GM12878 (cell line): Measurements from ENCODE around the gene RAD9A. TPM values are rescaled to one million over a fixed set of nuclear protein-coding genes. Genes with fewer than 3 reads are reported as not detected.

Experiments used
- ATAC-seq: fragments of 200-7000 bp; cut with Tn5 transposase; 3 replicates; pipeline ENCODE4 v1.9.1; 2020; ENCODE audit warnings: mild to moderate bottlenecking, moderate library complexity
- BruUV-seq: library from RNA; stranded (reverse); fragments of 400-500 nt; replicated peaks from 2 replicates; lab custom pipeline; 2021; lab: Mats Ljungman, UMichigan
- CTCF ChIA-PET: fragments of 300-600 bp; sonication (Branson Sonifier 250); formaldehyde crosslinking; extraction: SDS; loops from one replicate; lab custom pipeline; 2021; ENCODE audit warnings: inconsistent platforms; lab: Yijun Ruan, JAX
- POLR2A ChIA-PET: fragments of 350-600 bp; formaldehyde crosslinking; extraction: SDS; loops from one replicate; lab custom pipeline; 2021; ENCODE audit warnings: inconsistent platforms; lab: Charles Lee
- RAD21 ChIA-PET: fragments of 300-600 bp; sonication (Branson Sonifier 250); formaldehyde crosslinking; loops from one replicate; lab custom pipeline; 2023; ENCODE audit warnings: antibody characterized with exemption; ENCODE audit not compliant: unreplicated experiment; lab: Charles Lee
- SMC1A ChIA-PET: fragments of 300-600 bp; sonication (Branson Sonifier 250); formaldehyde crosslinking; loops from one replicate; lab custom pipeline; 2023; ENCODE audit not compliant: unreplicated experiment, uncharacterized antibody; lab: Charles Lee
- DNase-seq: peaks from one replicate; pipeline ENCODE4 v3.0.0-alpha.2; 2011; ENCODE audit warnings: low read depth, low spot score
- FAIRE-seq: peaks from 3 replicates; lab custom pipeline; 2011; peaks lifted over from hg19 to GRCh38; lab: Jason Lieb, UNC
- H2AFZ ChIP-seq: 2 replicates; pipeline ENCODE4 v1.6.0; 2011; ENCODE audit warnings: low read depth, low read length, control low read depth; ENCODE audit not compliant: control insufficient read depth
- H3K27ac ChIP-seq: 2 replicates; pipeline ENCODE4 v1.5.1; 2011; ENCODE audit warnings: control low read depth; ENCODE audit not compliant: control insufficient read depth, insufficient read depth
- H3K27me3 ChIP-seq, 2 experiments: replicated peaks in 1 of 2; 2 replicates each; pipeline versions ENCODE4 v1.6.0 to v1.6.1; 2011; ENCODE audit warnings: low read length in 1 of 2; ENCODE audit not compliant: control insufficient read depth in 2 of 2, insufficient read depth in 2 of 2
- H3K36me3 ChIP-seq, 2 experiments: 2 replicates each; pipeline ENCODE4 v1.5.1; 2011; ENCODE audit warnings: low read length in 1 of 2; ENCODE audit not compliant: control insufficient read depth in 2 of 2, insufficient read depth in 2 of 2
- H3K4me1 ChIP-seq: 2 replicates; pipeline ENCODE4 v1.6.1; 2011; ENCODE audit warnings: mild to moderate bottlenecking, low read length, moderate library complexity, mixed read lengths; ENCODE audit not compliant: control insufficient read depth, insufficient read depth
- H3K4me2 ChIP-seq: 2 replicates; pipeline ENCODE4 v1.6.0; 2011; ENCODE audit warnings: control low read depth; ENCODE audit not compliant: control insufficient read depth, insufficient read depth
- H3K4me3 ChIP-seq: fragments of 200-600 bp; sonication (generic); 2 replicates; pipeline ENCODE4 v1.5.1; 2016
- H3K79me2 ChIP-seq: 2 replicates; pipeline ENCODE4 v1.6.0; 2011; ENCODE audit warnings: low read length; ENCODE audit not compliant: control insufficient read depth, insufficient read depth
- H3K9ac ChIP-seq: 2 replicates; pipeline ENCODE4 v1.8.0; 2011; ENCODE audit warnings: low read length, control low read depth, mixed read lengths; ENCODE audit not compliant: control insufficient read depth, insufficient read depth
- H3K9me3 ChIP-seq: replicated peaks from 3 replicates; pipeline ENCODE4 v1.5.1; 2011; ENCODE audit warnings: mild to moderate bottlenecking, low read length; ENCODE audit not compliant: control insufficient read depth, insufficient read depth
- H4K20me1 ChIP-seq: 2 replicates; pipeline ENCODE4 v1.6.0; 2011; ENCODE audit not compliant: control insufficient read depth, insufficient read depth
- CREB1 ChIP-seq: IDR thresholded peaks from 2 replicates; pipeline ENCODE4 v1.6.1; 2012; ENCODE audit warnings: low read depth, mild to moderate bottlenecking, inconsistent platforms
- IKZF1 ChIP-seq: fragments of 450-650 bp; conservative IDR thresholded peaks from 2 replicates; pipeline ENCODE4 v1.6.1; 2017; ENCODE audit warnings: antibody characterized with exemption, mild to moderate bottlenecking
- IKZF2 ChIP-seq, 2 experiments: fragments of 450-650 bp; IDR thresholded peaks; 2 replicates each; pipeline ENCODE4 v1.6.1; 2017; ENCODE audit warnings: mild to moderate bottlenecking in 2 of 2, moderate library complexity in 2 of 2
- MYC ChIP-seq: IDR thresholded peaks from 2 replicates; pipeline ENCODE4 v1.6.1; 2011; ENCODE audit warnings: mild to moderate bottlenecking, low read length, moderate library complexity, inconsistent platforms; ENCODE audit not compliant: insufficient read depth, insufficient replicate concordance, insufficient read length, severe bottlenecking
- POU2F2 ChIP-seq: IDR thresholded peaks from 3 replicates; pipeline ENCODE4 v1.6.1; 2011; ENCODE audit warnings: low read depth, mild to moderate bottlenecking, low read length, borderline replicate concordance
- RAD21 ChIP-seq: IDR thresholded peaks from 2 replicates; pipeline ENCODE4 v1.6.1; 2011; ENCODE audit warnings: mild to moderate bottlenecking, low read depth, low read length, moderate library complexity; ENCODE audit not compliant: insufficient read depth
- SMC3 ChIP-seq: IDR thresholded peaks from 2 replicates; pipeline ENCODE4 v1.6.1; 2011; ENCODE audit warnings: low read length, improper control_type of control experiment, borderline replicate concordance
- TBL1XR1 ChIP-seq: IDR thresholded peaks from 2 replicates; pipeline ENCODE4 v1.6.1; 2012; ENCODE audit warnings: low read depth, low read length, improper control_type of control experiment
- TCF12 ChIP-seq: IDR thresholded peaks from 2 replicates; pipeline ENCODE4 v1.6.1; 2011; ENCODE audit warnings: low read depth, mild to moderate bottlenecking, low read length
- YY1 ChIP-seq: IDR thresholded peaks from 2 replicates; pipeline ENCODE4 v1.6.1; 2011; ENCODE audit warnings: low read depth, mild to moderate bottlenecking, low read length
- WGBS: methylation state at CpG from one replicate; pipeline ENCODE4 v1.1.6; 2016; ENCODE audit warnings: low lambda C conversion rate; ENCODE audit not compliant: insufficient replicate concordance, insufficient coverage; ENCODE audit errors: missing lambda C conversion rate; 5-methylcytosine and 5-hydroxymethylcytosine counted together
- in situ Hi-C: fragments of 300-500 bp; cut with MboI; formaldehyde crosslinking; loops from 9 replicates; pipeline ENCODE4 v1.14.3; 2018; ENCODE audit warnings: mixed read lengths
- intact Hi-C: fragments of 100-400 bp; cut with micrococcal nuclease; formaldehyde crosslinking; loops from one replicate; pipeline ENCODE4 v1.14.2; 2022; ENCODE audit not compliant: unreplicated experiment
- polyA plus RNA-seq, 11 experiments: library from polyadenylated mRNA; depleted of rRNA in 4 of 11; unstranded in 6 of 11; stranded (reverse) in 5 of 11; fragments of >200 nt; fragmentation: Nextera tagmentation in 4 of 11; fragmentation: Illumina TruSeq in 1 of 11; extraction: Ambion mirVana in 4 of 11; extraction: Trizol in 1 of 11; gene quantifications; 1 replicate in 1 of 11; 2 replicates in 10 of 11; pipeline versions ENCODE4 v1.2.1 to v1.2.3, GENCODE V29; 2011 to 2016; ENCODE audit warnings: inconsistent platforms in 2 of 11, missing spikeins in 2 of 11, low read depth in 1 of 11
- total RNA-seq, 4 experiments: library from RNA; depleted of rRNA in 3 of 4; stranded (reverse); fragments of >200 nt in 3 of 4; fragmentation: Illumina TruSeq in 1 of 4; extraction: Trizol in 1 of 4; gene quantifications; 2 replicates each; pipeline versions ENCODE4 v1.2.1 to v1.2.3, GENCODE V29; 2013 to 2021
- TF ChIP-seq, protein P1 (sequence below), 3 experiments: IDR thresholded peaks in 2 of 3; conservative IDR thresholded peaks in 1 of 3; 2 replicates each; pipeline ENCODE4 v1.5.1; 2011; ENCODE audit warnings: low read depth in 3 of 3, low read length in 3 of 3, mild to moderate bottlenecking in 3 of 3, control low read depth in 2 of 3, moderate library complexity in 2 of 3, inconsistent platforms in 1 of 3, mixed read lengths in 1 of 3; ENCODE audit not compliant: control insufficient read depth in 2 of 3, insufficient read depth in 1 of 3; ENCODE audit errors: extremely low read depth in 1 of 3
- TF ChIP-seq, protein P2 (sequence below): fragments of 450-650 bp; IDR thresholded peaks from 2 replicates; pipeline ENCODE4 v1.6.1; 2017; ENCODE audit warnings: low read depth, mild to moderate bottlenecking, moderate library complexity

The RAD9A gene
- total and polyA plus RNA-seq, 10 of the 15 experiments (the other 5 are each of a cell fraction or from before 2014, with no cell fraction given) = 1.1 to 36.2 (median 19.8) TPM

GRCh38 chr11:67389477-67389876 is 2.3 kb upstream of the RAD9A start:
- Histone ChIP-seq H4K20me1 (no peaks in the 10 kb centered on the region; the same call in 1 of the 2 replicates), H2AFZ (no peak overlapping the region), H3K9me3 (no peaks in the 10 kb centered on the region), H3K4me2 (no peak overlapping the region), H3K9ac (no peak overlapping the region), H3K36me3 (peaks cover 0 to 6% of the 10 kb centered on the region in 2 experiments; a peak in 2 of 4 replicates), H3K4me3 (no peak overlapping the region), H3K4me1 (peaks cover 7% of the 10 kb centered on the region), H3K27ac (no peak overlapping the region), H3K27me3 (peaks cover 0 to 3% of the 10 kb centered on the region in 2 experiments; a peak in 2 of 4 replicates), H3K79me2 (peaks cover 21% of the 10 kb centered on the region)
- TF ChIP-seq POU2F2 (no peak), TCF12 (no peak), SMC3 (peak; percentile 71), YY1 (peak; percentile 47; the same call in 1 of the 2 replicates), RAD21 (peak; percentile 71), TBL1XR1 (no peak), IKZF2 (IDR thresholded peaks at IDR 0.05) (0 out of 4 replicates have a peak, but pooled peaks have one; percentile 8 to 17), CREB1 (no peak), IKZF1 (peak; percentile 34; the same call in 1 of the 2 replicates), MYC (no peak)
- TF ChIP-seq, protein P1, sequence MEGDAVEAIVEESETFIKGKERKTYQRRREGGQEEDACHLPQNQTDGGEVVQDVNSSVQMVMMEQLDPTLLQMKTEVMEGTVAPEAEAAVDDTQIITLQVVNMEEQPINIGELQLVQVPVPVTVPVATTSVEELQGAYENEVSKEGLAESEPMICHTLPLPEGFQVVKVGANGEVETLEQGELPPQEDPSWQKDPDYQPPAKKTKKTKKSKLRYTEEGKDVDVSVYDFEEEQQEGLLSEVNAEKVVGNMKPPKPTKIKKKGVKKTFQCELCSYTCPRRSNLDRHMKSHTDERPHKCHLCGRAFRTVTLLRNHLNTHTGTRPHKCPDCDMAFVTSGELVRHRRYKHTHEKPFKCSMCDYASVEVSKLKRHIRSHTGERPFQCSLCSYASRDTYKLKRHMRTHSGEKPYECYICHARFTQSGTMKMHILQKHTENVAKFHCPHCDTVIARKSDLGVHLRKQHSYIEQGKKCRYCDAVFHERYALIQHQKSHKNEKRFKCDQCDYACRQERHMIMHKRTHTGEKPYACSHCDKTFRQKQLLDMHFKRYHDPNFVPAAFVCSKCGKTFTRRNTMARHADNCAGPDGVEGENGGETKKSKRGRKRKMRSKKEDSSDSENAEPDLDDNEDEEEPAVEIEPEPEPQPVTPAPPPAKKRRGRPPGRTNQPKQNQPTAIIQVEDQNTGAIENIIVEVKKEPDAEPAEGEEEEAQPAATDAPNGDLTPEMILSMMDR (IDR thresholded peaks at IDR 0.05 in 2 of 3, conservative IDR thresholded peaks at IDR 0.05 in 1 of 3; ENCODE audit: control insufficient read depth in 2 of 3, extremely low read depth in 1 of 3, insufficient read depth in 1 of 3, low read depth in 3 of 3, low read length in 3 of 3) = peak; percentile 72 to 85 (median 75)
- TF ChIP-seq, protein P2, sequence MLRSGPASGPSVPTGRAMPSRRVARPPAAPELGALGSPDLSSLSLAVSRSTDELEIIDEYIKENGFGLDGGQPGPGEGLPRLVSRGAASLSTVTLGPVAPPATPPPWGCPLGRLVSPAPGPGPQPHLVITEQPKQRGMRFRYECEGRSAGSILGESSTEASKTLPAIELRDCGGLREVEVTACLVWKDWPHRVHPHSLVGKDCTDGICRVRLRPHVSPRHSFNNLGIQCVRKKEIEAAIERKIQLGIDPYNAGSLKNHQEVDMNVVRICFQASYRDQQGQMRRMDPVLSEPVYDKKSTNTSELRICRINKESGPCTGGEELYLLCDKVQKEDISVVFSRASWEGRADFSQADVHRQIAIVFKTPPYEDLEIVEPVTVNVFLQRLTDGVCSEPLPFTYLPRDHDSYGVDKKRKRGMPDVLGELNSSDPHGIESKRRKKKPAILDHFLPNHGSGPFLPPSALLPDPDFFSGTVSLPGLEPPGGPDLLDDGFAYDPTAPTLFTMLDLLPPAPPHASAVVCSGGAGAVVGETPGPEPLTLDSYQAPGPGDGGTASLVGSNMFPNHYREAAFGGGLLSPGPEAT = no peak
- ATAC-seq (peak; percentile 71), DNase-seq (no peak), FAIRE-seq (peak; percentile 64)
- SMC1A ChIA-PET = interaction anchor here (0.8 to 1.0 kb wide), 3 partner anchors 11 to 116 kb away, joined by 3 to 5 read pairs (median 3); partner anchors contain the start of genes PITPNM1 and POLD4
- BruUV-seq = no TSS peak
- RAD21 ChIA-PET = interaction anchor here (0.6 to 15.0 kb wide), 5 partner anchors 12 to 96 kb away, joined by 3 to 525 read pairs (median 4); partner anchors contain the start of genes POLD4, PPP1CA and PTPRCAP
- WGBS = 67% methylated on average over 6 of the region's 6 CpGs
- CTCF ChIA-PET = interaction anchor here (0.5 to 25.5 kb wide), 12 partner anchors 9 to 259 kb away, joined by 3 to 1301 read pairs (median 4); partner anchors contain the start of genes CLCF1, POLD4, PPP1CA and PTPRCAP
- in situ Hi-C loops = loop anchor here (5.0 kb wide), 1 partner anchor 37 kb away; the partner anchor contains the start of gene POLD4
- intact Hi-C loops = loop anchor here (1.0 kb wide), 1 partner anchor 117 kb away; no protein-coding TSS in a partner anchor
- POLR2A ChIA-PET = interaction anchor here (0.6 to 0.7 kb wide), 2 partner anchors 44 to 96 kb away, joined by 3 to 4 read pairs; no protein-coding TSS in a partner anchor
